H1 (cell line): ENCODE results near the gene DGKH. TPM values are rescaled to one million over a fixed set of nuclear protein-coding genes. Genes with fewer than 3 reads are reported as not detected.

Source experiments
- CTCF ChIA-PET: fragments of 300-600 bp; sonication (Branson Sonifier 250); formaldehyde crosslinking; loops from one replicate; lab custom pipeline; 2021; ENCODE audit not compliant: partially characterized antibody; lab: Charles Lee
- POLR2A ChIA-PET: fragments of 300-600 bp; sonication (Branson Sonifier 250); formaldehyde crosslinking; loops from one replicate; lab custom pipeline; 2021; ENCODE audit warnings: inconsistent platforms; ENCODE audit not compliant: partially characterized antibody; lab: Charles Lee
- DNase-seq, 2 experiments: peaks; one replicate each; pipeline versions ENCODE4 v3.0.0 to v3.0.0-alpha.2; 2010 to 2022; ENCODE audit warnings: low spot score in 2 of 2, low read depth in 1 of 2, mixed read lengths in 1 of 2
- FAIRE-seq: peaks from 2 replicates; lab custom pipeline; 2011; peaks lifted over from hg19 to GRCh38; lab: Jason Lieb, UNC
- H2AFZ ChIP-seq: 2 replicates; pipeline ENCODE4 v1.8.1; 2012; ENCODE audit warnings: low read length, inconsistent platforms
- H2AK5ac ChIP-seq: 2 replicates; pipeline ENCODE4 v1.6.1; 2013; ENCODE audit warnings: low read depth, low read length
- H2BK120ac ChIP-seq: replicated peaks from 2 replicates; pipeline ENCODE3; 2013; ENCODE audit warnings: low read depth, low read length, inconsistent platforms
- H2BK12ac ChIP-seq: 2 replicates; pipeline ENCODE4 v1.6.1; 2013; ENCODE audit warnings: low read depth, low read length
- H2BK15ac ChIP-seq: 2 replicates; pipeline ENCODE4 v1.6.1; 2013; ENCODE audit warnings: low read length
- H2BK20ac ChIP-seq: 2 replicates; pipeline ENCODE4 v1.6.1; 2013; ENCODE audit warnings: low read length
- H2BK5ac ChIP-seq: 2 replicates; pipeline ENCODE4 v1.6.1; 2013; ENCODE audit warnings: low read depth, low read length
- H3K14ac ChIP-seq: 2 replicates; pipeline ENCODE4 v1.6.1; 2013; ENCODE audit warnings: inconsistent platforms; ENCODE audit not compliant: insufficient read length
- H3K18ac ChIP-seq: 2 replicates; pipeline ENCODE4 v1.6.1; 2013; ENCODE audit warnings: low read length; ENCODE audit errors: extremely low read depth
- H3K23ac ChIP-seq: 2 replicates; pipeline ENCODE4 v1.6.1; 2013; ENCODE audit warnings: inconsistent platforms; ENCODE audit not compliant: insufficient read length
- H3K23me2 ChIP-seq: 2 replicates; pipeline ENCODE4 v1.6.1; 2013; ENCODE audit warnings: low read depth, low read length
- H3K27ac ChIP-seq: 2 replicates; pipeline ENCODE4 v1.6.1; 2011; ENCODE audit warnings: low read depth, low read length, inconsistent platforms
- H3K27me3 ChIP-seq, 4 experiments: replicated peaks in 1 of 4; 1 replicate in 1 of 4; 2 replicates in 3 of 4; pipeline versions ENCODE4 v1.6.1 to v1.8.1; 2011 to 2013; ENCODE audit warnings: low read length in 3 of 4, mild to moderate bottlenecking in 3 of 4, inconsistent platforms in 2 of 4, mixed read lengths in 2 of 4, moderate library complexity in 1 of 4; ENCODE audit not compliant: control insufficient read depth in 3 of 4, insufficient read depth in 3 of 4; ENCODE audit errors: extremely low read depth in 1 of 4
- H3K36me3 ChIP-seq, 4 experiments: 2 replicates each; pipeline versions ENCODE4 v1.6.1 to v1.8.1; 2011 to 2013; ENCODE audit warnings: mild to moderate bottlenecking in 4 of 4, low read length in 3 of 4, moderate library complexity in 2 of 4, control low read depth in 1 of 4, inconsistent platforms in 1 of 4; ENCODE audit not compliant: insufficient read depth in 4 of 4, control insufficient read depth in 2 of 4
- H3K4ac ChIP-seq: replicated peaks from 2 replicates; pipeline ENCODE3; 2013; ENCODE audit warnings: low read length, low read depth, mixed read lengths, inconsistent platforms; ENCODE audit not compliant: insufficient read length
- H3K4me1 ChIP-seq, 4 experiments: replicated peaks in 1 of 4; 1 replicate in 1 of 4; 2 replicates in 3 of 4; pipeline versions ENCODE4 v1.6.1 to v1.8.1; 2011 to 2013; ENCODE audit warnings: low read length in 3 of 4, inconsistent platforms in 2 of 4, mixed read lengths in 1 of 4; ENCODE audit not compliant: insufficient read depth in 4 of 4, control insufficient read depth in 3 of 4
- H3K4me2 ChIP-seq, 2 experiments: 2 replicates each; pipeline versions ENCODE4 v1.6.1 to v1.8.1; 2011 to 2013; ENCODE audit warnings: low read depth in 2 of 2, low read length in 2 of 2, control low read depth in 1 of 2, inconsistent platforms in 1 of 2, mild to moderate bottlenecking in 1 of 2; ENCODE audit not compliant: insufficient read depth in 1 of 2
- H3K4me3 ChIP-seq, 4 experiments: fragments of 200-600, 300-600 bp in 1 of 4; sonication (generic), shearing (Covaris generic), sonication (Bioruptor Twin) in 1 of 4; 2 replicates each; pipeline versions ENCODE4 v1.5.1 to v1.8.1; 2011 to 2016; ENCODE audit warnings: low read length in 4 of 4, low read depth in 3 of 4, control low read depth in 2 of 4, inconsistent platforms in 2 of 4, mild to moderate bottlenecking in 2 of 4, mixed read lengths in 1 of 4, moderate library complexity in 1 of 4; ENCODE audit not compliant: insufficient read depth in 2 of 4; ENCODE audit errors: extremely low read depth in 1 of 4
- H3K56ac ChIP-seq: replicated peaks from 2 replicates; pipeline ENCODE3; 2013; ENCODE audit warnings: low read depth, mild to moderate bottlenecking, mixed read lengths, low read length, inconsistent platforms; ENCODE audit not compliant: insufficient read length
- H3K79me1 ChIP-seq: 2 replicates; pipeline ENCODE4 v1.6.1; 2013; ENCODE audit warnings: low read depth, low read length, control low read depth
- H3K79me2 ChIP-seq, 2 experiments: 2 replicates each; pipeline versions ENCODE4 v1.6.1 to v1.8.1; 2012 to 2013; ENCODE audit warnings: low read length in 2 of 2, mild to moderate bottlenecking in 2 of 2, inconsistent platforms in 1 of 2; ENCODE audit not compliant: insufficient read depth in 2 of 2, control insufficient read depth in 1 of 2
- H3K9ac ChIP-seq, 4 experiments: replicated peaks in 1 of 4; 1 replicate in 1 of 4; 2 replicates in 3 of 4; pipeline versions ENCODE4 v1.6.1 to v1.8.1; 2011 to 2013; ENCODE audit warnings: low read depth in 3 of 4, low read length in 3 of 4, control low read depth in 2 of 4, mild to moderate bottlenecking in 2 of 4, moderate library complexity in 2 of 4, inconsistent platforms in 1 of 4; ENCODE audit errors: extremely low read depth in 1 of 4
- H3K9me3 ChIP-seq, 2 experiments: 2 replicates each; pipeline versions ENCODE4 v1.6.1 to v1.8.1; 2012 to 2013; ENCODE audit warnings: mild to moderate bottlenecking in 2 of 2, moderate library complexity in 2 of 2, control low read depth in 1 of 2, inconsistent platforms in 1 of 2, low read depth in 1 of 2, low read length in 1 of 2, mixed read lengths in 1 of 2; ENCODE audit not compliant: insufficient read depth in 2 of 2
- H4K20me1 ChIP-seq, 2 experiments: replicated peaks in 1 of 2; 2 replicates each; pipeline versions ENCODE3 to v1.8.1; 2011 to 2013; ENCODE audit warnings: inconsistent platforms in 2 of 2, low read length in 2 of 2, mild to moderate bottlenecking in 1 of 2; ENCODE audit not compliant: insufficient read depth in 2 of 2, control insufficient read depth in 1 of 2
- H4K5ac ChIP-seq: 2 replicates; pipeline ENCODE4 v1.6.1; 2013; ENCODE audit warnings: low read length, low read depth, mixed read lengths, inconsistent platforms; ENCODE audit not compliant: insufficient read length
- H4K8ac ChIP-seq: 2 replicates; pipeline ENCODE4 v1.8.0; 2013; ENCODE audit warnings: mild to moderate bottlenecking, moderate library complexity, low read length, inconsistent platforms; ENCODE audit not compliant: insufficient read depth; ENCODE audit errors: extremely low read depth
- H4K91ac ChIP-seq: replicated peaks from 2 replicates; pipeline ENCODE3; 2013; ENCODE audit warnings: low read length, mixed read lengths, inconsistent platforms; ENCODE audit not compliant: insufficient read length
- ASH2L ChIP-seq: fragments of 200-600, 300-600 bp; sonication (generic); IDR thresholded peaks from one replicate; pipeline ENCODE4 v1.7.1; 2017; ENCODE audit warnings: low read length
- GABPA ChIP-seq: IDR thresholded peaks from 2 replicates; pipeline ENCODE4 v1.6.1; 2011; ENCODE audit warnings: mild to moderate bottlenecking, low read length, moderate library complexity, borderline replicate concordance; ENCODE audit not compliant: insufficient read depth
- HDAC6 ChIP-seq: IDR thresholded peaks from one replicate; pipeline ENCODE4 v1.7.1; 2012; ENCODE audit warnings: low read depth, mild to moderate bottlenecking, inconsistent platforms, low read length, moderate library complexity
- JUN ChIP-seq: IDR thresholded peaks from 2 replicates; pipeline ENCODE4 v1.6.1; 2011; ENCODE audit warnings: low read depth, mild to moderate bottlenecking, improper control_type of control experiment, low read length
- KDM5A ChIP-seq: fragments of 200-600 bp; IDR thresholded peaks from 2 replicates; pipeline ENCODE4 v1.7.1; 2012; ENCODE audit warnings: mild to moderate bottlenecking, low read length, inconsistent platforms, mixed read lengths
- MAFK ChIP-seq: IDR thresholded peaks from 2 replicates; pipeline ENCODE4 v1.6.1; 2012; ENCODE audit warnings: low read depth, mild to moderate bottlenecking, improper control_type of control experiment, low read length
- POLR2A ChIP-seq, 2 experiments: IDR thresholded peaks; 1 replicate in 1 of 2; 2 replicates in 1 of 2; pipeline ENCODE4 v1.6.1; 2011; ENCODE audit warnings: low read depth in 2 of 2, low read length in 2 of 2, mild to moderate bottlenecking in 2 of 2; ENCODE audit errors: control extremely low read depth in 1 of 2
- RAD21 ChIP-seq, 2 experiments: IDR thresholded peaks in 1 of 2; conservative IDR thresholded peaks in 1 of 2; 2 replicates each; pipeline ENCODE4 v1.6.1; 2011; ENCODE audit warnings: low read depth in 2 of 2, low read length in 2 of 2, improper control_type of control experiment in 1 of 2, inconsistent platforms in 1 of 2, mild to moderate bottlenecking in 1 of 2, moderate library complexity in 1 of 2
- SP4 ChIP-seq: IDR thresholded peaks from 2 replicates; pipeline ENCODE4 v1.6.1; 2012; ENCODE audit warnings: low read length, inconsistent platforms
- YY1 ChIP-seq: IDR thresholded peaks from 2 replicates; pipeline ENCODE4 v1.6.1; 2011; ENCODE audit warnings: low read depth, mild to moderate bottlenecking, low read length
- WGBS, 2 experiments: shearing (Covaris generic) in 1 of 2; methylation state at CpG; one replicate each; pipeline versions ENCODE4 v1.1.6 to v1.1.7; 2013 to 2015; ENCODE audit warnings: low lambda C conversion rate in 2 of 2, mixed read lengths in 2 of 2, inconsistent platforms in 1 of 2, low coverage in 1 of 2, missing lambda C conversion rate in 1 of 2; ENCODE audit not compliant: insufficient replicate concordance in 2 of 2, insufficient coverage in 1 of 2, insufficient read length in 1 of 2; ENCODE audit errors: extremely low coverage in 1 of 2, missing lambda C conversion rate in 1 of 2; 5-methylcytosine and 5-hydroxymethylcytosine counted together
- polyA plus RNA-seq, 7 experiments: library from polyadenylated mRNA; depleted of rRNA in 3 of 7; stranded (reverse) in 5 of 7; unstranded in 2 of 7; fragments of >200 nt in 5 of 7; fragments of 200-250 nt in 2 of 7; gene quantifications; 1 replicate in 5 of 7; 2 replicates in 1 of 7; 4 replicates in 1 of 7; pipeline versions ENCODE4 v1.2.1 to v1.2.3, GENCODE V29; 2011 to 2013; ENCODE audit warnings: missing spikeins in 2 of 7, mixed read lengths in 2 of 7
- total RNA-seq: library from RNA; stranded (reverse); fragmentation: NEBNext Ultra II Directional; extraction: Animal tissue kit (Norgen Biotek cat#: 25700); gene quantifications from 2 replicates; pipeline ENCODE4 v1.2.1, GENCODE V29; 2021
- TF ChIP-seq, protein P1 (sequence below), 3 experiments: IDR thresholded peaks; 1 replicate in 2 of 3; 2 replicates in 1 of 3; pipeline versions ENCODE4 v1.5.1 to v1.6.1; 2011; ENCODE audit warnings: low read length in 3 of 3, mild to moderate bottlenecking in 3 of 3, inconsistent platforms in 2 of 3, low read depth in 1 of 3, moderate library complexity in 1 of 3; ENCODE audit not compliant: insufficient read depth in 1 of 3; ENCODE audit errors: control extremely low read depth in 1 of 3

The DGKH gene
- total and polyA plus RNA-seq, 2 of the 8 experiments (the other 6 are each of a cell fraction or from before 2014, with no cell fraction given): 2.1 to 7.9 TPM

DNA sequence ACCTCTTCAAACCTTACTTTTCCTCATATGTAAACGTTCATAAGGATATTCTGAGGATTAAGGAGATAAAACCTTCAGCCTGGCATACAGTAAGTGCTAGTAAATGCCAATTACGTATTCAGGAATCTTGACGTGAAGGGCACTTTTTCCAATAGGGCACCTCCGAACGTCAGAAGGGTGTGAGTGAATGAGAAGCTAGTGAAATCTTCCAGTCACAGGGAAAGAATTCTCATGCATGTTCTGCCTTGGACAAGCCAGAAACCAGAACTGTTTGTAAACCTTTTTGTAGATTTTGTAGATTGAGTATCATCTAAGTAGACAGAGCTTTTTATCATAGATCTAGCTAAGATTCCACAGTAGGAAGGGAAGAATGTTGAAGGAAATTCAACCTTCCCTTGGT is 16.5 kb downstream of the DGKH start:
- Histone ChIP-seq H3K27ac (no peak overlapping the region), H2BK15ac (no peak overlapping the region), H3K14ac (no peak overlapping the region), H4K8ac (no peak overlapping the region), H2AFZ (no peak overlapping the region), H3K4me3 (no peak overlapping the region), H4K91ac (no peak overlapping the region), H3K23ac (no peak overlapping the region), H2BK20ac (no peak overlapping the region), H3K56ac (no peak overlapping the region), H3K4me1 (no peaks in the 10 kb centered on the region), H4K5ac (no peak overlapping the region), H3K4ac (no peak overlapping the region), H3K36me3 (peaks cover 0 to 3% (median under 1%) of the 10 kb centered on the region in 4 experiments; a peak in 1 of 8 replicates), H3K9me3 (no peaks in the 10 kb centered on the region), H3K18ac (no peak overlapping the region), H3K27me3 (no peaks in the 10 kb centered on the region), H2BK120ac (no peak overlapping the region), H3K79me1 (no peaks in the 10 kb centered on the region; the same call in 1 of the 2 replicates), H2AK5ac (no peak overlapping the region), H3K9ac (no peak overlapping the region), H2BK12ac (no peak overlapping the region), H3K23me2 (no peaks in the 10 kb centered on the region; the same call in 1 of the 2 replicates), H3K79me2 (no peaks in the 10 kb centered on the region), H4K20me1 (no peaks in the 10 kb centered on the region), H2BK5ac (no peak overlapping the region), H3K4me2 (no peak overlapping the region)
- CTCF ChIA-PET: interaction anchor here (0.6 to 1.1 kb wide), 3 partner anchors 130 to 397 kb away, joined by 3 read pairs; no protein-coding TSS in a partner anchor
- no peak for FAIRE-seq
- POLR2A ChIA-PET: no interaction called here
- WGBS, 2 experiments: 84% methylated on average over 5 of the region's 5 CpGs; no CpG with 5 or more reads in 1 of the 2 experiments
- TF ChIP-seq, protein P1, sequence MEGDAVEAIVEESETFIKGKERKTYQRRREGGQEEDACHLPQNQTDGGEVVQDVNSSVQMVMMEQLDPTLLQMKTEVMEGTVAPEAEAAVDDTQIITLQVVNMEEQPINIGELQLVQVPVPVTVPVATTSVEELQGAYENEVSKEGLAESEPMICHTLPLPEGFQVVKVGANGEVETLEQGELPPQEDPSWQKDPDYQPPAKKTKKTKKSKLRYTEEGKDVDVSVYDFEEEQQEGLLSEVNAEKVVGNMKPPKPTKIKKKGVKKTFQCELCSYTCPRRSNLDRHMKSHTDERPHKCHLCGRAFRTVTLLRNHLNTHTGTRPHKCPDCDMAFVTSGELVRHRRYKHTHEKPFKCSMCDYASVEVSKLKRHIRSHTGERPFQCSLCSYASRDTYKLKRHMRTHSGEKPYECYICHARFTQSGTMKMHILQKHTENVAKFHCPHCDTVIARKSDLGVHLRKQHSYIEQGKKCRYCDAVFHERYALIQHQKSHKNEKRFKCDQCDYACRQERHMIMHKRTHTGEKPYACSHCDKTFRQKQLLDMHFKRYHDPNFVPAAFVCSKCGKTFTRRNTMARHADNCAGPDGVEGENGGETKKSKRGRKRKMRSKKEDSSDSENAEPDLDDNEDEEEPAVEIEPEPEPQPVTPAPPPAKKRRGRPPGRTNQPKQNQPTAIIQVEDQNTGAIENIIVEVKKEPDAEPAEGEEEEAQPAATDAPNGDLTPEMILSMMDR (IDR thresholded peaks at IDR 0.05; ENCODE audit: control extremely low read depth in 1 of 3, insufficient read depth in 1 of 3, low read depth in 1 of 3, low read length in 3 of 3): no peak
- no peak for TF ChIP-seq RAD21 (IDR thresholded peaks at IDR 0.05 in 1 of 2, conservative IDR thresholded peaks at IDR 0.05 in 1 of 2; ENCODE audit: low read depth in 2 of 2, low read length in 2 of 2)
- TF ChIP-seq HDAC6: no peak
- no peak for TF ChIP-seq SP4
- no peak for TF ChIP-seq YY1
- no peak for TF ChIP-seq GABPA
- TF ChIP-seq KDM5A: no peak
- TF ChIP-seq ASH2L: no peak
- no peak for TF ChIP-seq JUN
- no peak for TF ChIP-seq MAFK
- TF ChIP-seq POLR2A (IDR thresholded peaks at IDR 0.05; ENCODE audit: control extremely low read depth in 1 of 2, low read depth in 2 of 2, low read length in 2 of 2): no peak
- DNase-seq: no peak
